GM12874 (cell line): Measurements from ENCODE around the gene PTPN18.

Experiments
- CTCF ChIP-seq: IDR thresholded peaks from 2 replicates; pipeline ENCODE4 v1.5.1; 2011; ENCODE audit warnings: low read depth, mild to moderate bottlenecking, control low read depth, low read length, moderate library complexity; ENCODE audit not compliant: insufficient read depth

PTPN18 gene

GRCh38 chr2:130342533-130343275 is 13.2 kb upstream of the PTPN18 start, which contains the start of gene IMP4:
Gene IMP4, plus strand, starts transcription at chr2:130342897. Its CDS starts 36 bp downstream, at chr2:130342933.
- peak; percentile 37; the same call in 1 of the 2 replicates for TF ChIP-seq CTCF

GRCh38 chr2:130344578-130344977 is 11.3 kb upstream of the PTPN18 start:
- no peak for TF ChIP-seq CTCF

GRCh38 chr2:130345091-130345490 is 10.8 kb upstream of the PTPN18 start:
- TF ChIP-seq CTCF = no peak

- no peak for TF ChIP-seq CTCF
Measured at GRCh38 chr2:130345611-130346010, 10.2 kb upstream of the PTPN18 start.

GRCh38 chr2:130346041-130346740 is 9.7 kb upstream of the PTPN18 start:
- no peak for TF ChIP-seq CTCF

- no peak for TF ChIP-seq CTCF
Measured at GRCh38 chr2:130346741-130347066, 9.2 kb upstream of the PTPN18 start.

- no peak for TF ChIP-seq CTCF
Measured at GRCh38 chr2:130347220-130347925, 8.5 kb upstream of the PTPN18 start.
